Epithelial cell of prostate (primary cell): ENCODE results near the gene STMN3.
"Not testable (repeated sequence)": the region's sequence is repeated elsewhere in the genome, so short reads cannot be mapped to it uniquely, and the experiment has no call there.

Experiments
- DNase-seq: peaks from one replicate; pipeline ENCODE4 v3.0.0-alpha.2; 2011; ENCODE audit warnings: low read depth, low spot score
- H3K27ac ChIP-seq: fragments of 450-650 bp; 2 replicates; pipeline ENCODE4 v1.5.1; 2017; ENCODE audit warnings: mild to moderate bottlenecking

Gene STMN3

GRCh38 chr20:63680427-63680826, 27.2 kb upstream of the STMN3 start:
- H3K27ac ChIP-seq, result no peak overlapping the region
- no peak for DNase-seq

DNA sequence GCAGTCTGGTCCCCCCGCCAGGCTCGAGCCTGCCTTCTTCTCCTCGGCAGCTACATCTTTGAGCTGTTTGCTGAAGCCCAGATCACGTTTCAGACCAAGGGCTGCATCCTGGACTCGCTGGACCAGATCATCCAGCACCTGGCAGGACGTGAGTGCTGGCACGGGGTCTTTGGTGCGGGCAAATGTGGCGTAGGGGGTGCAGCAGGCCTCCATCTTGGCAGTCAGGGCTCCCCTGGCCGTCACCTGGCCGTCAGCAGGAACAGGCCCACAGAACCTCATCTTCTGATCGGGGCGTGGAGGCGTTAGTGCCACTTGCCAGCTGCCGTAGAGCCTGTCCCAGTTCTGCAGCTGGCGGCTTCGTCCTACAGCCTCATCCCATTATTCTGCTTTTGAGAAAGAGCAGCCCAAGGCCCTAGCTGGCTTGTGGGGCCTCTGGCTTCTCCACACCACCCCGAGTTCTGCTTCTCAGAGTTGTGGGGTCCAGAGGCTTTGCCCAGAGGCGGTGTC, 26.6 kb upstream of the STMN3 start:
- no peak overlapping the region for H3K27ac ChIP-seq

DNA sequence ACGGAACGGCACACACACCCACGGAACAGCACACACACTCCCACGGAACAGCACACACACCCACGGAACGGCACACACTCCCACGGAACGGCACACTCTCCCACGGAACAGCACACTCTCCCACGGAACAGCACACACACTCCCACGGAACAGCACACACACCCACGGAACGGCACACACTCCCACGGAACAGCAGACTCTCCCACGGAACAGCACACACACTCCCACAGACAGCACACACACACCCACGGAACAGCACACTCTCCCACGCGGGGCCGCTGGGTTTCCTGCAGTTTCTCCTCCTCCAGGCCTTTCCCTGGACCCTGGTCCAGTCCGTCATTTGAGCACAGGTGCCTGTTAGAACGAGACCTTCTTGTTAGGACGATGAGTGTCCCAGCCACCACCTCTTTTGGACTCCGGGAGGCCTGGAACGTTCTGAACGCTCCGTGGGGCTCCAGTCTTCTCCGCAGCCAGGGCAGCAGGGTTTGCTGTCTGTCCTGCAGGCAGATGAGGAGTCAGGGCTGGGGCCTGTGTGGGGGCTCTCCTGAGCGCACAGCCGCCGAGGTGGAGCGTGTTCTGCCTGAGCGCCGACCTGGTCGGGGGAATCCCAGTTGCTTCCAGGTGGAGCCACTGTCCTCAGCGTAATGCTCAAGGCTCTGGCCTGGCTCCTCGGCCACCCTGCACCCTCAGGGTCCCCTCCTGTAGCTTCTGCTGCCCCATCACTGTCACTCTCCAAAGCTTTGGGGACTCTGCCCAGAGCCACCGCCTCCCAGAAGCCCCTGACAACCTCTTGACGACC, 25.6 kb upstream of the STMN3 start:
- DNase-seq, result no peak
- no peak overlapping the region for H3K27ac ChIP-seq

More for the DNA sequence above, 26.6 kb upstream of the STMN3 start:
- no peak for DNase-seq

DNA sequence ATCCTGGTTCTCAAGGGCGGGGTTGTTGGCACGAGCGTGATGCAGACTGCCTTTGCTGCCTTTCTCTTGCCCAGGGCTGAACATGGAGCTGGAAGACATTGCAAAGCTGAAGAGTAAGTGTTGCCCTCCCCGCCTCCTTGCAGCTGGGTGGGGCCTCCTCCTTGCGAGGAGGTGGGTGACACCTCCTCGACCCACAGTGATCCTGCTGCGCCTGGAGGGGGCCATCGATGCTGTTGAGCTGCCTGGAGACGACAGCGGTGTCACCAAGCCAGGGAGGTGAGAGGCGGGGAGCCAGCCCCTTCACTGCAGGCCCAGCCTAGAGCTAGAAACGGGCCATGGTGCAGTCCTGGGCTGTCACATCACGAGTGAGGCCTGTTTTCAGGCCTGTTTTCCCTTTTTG, 24.8 kb upstream of the STMN3 start:
- DNase-seq, result no peak
- H3K27ac ChIP-seq, result no peak overlapping the region

GRCh38 chr20:63675681-63676368, 22.6 kb upstream of the STMN3 start:
- no peak overlapping the region for H3K27ac ChIP-seq
- DNase-seq, result no peak

DNA sequence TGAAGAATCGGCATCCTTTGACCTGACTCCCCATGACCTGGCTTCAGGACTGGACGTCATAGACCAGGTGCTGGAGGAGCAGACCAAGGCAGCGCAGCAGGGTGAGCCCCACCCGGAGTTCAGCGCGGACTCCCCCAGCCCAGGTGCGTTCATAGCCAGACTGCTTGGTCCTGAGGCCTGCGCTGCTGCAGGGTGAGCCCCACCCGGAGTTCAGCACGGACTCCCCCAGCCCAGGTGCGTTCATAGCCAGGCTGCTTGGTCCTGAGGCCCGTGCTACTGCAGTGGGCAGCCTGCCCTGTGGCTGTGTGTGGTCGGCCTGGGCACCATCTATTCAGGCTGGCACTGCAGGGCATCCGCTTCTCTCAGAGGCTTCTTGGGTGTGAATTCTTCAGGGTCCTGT, 20.7 kb upstream of the STMN3 start:
- DNase-seq, result no peak
- H3K27ac ChIP-seq, result no peak overlapping the region

DNA sequence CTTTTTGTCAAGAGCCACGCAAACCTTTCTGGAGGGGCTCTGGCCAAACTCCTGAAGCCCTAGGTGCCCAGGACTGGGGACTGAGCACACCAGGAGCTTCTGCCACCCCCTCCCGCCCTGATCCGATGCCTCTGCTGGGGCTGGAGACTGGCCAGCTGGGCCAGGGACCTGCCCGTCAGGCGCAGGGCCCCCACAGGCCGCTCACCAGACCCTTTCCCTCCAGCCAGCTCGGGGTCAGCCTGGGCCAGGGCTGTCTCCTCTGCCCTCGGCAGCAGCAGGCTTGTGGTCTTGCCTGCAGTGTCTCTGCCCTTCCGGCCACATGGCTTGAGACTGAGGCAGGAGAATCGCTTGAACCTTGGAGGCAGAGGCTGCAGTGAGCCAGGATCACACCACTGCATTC, 19.4 kb upstream of the STMN3 start:
- H3K27ac ChIP-seq, result no peak overlapping the region
- DNase-seq, result no peak

- not testable (repeated sequence) for DNase-seq, H3K27ac ChIP-seq
Measured at GRCh38 chr20:63671695-63672094, 18.5 kb upstream of the STMN3 start.

DNA sequence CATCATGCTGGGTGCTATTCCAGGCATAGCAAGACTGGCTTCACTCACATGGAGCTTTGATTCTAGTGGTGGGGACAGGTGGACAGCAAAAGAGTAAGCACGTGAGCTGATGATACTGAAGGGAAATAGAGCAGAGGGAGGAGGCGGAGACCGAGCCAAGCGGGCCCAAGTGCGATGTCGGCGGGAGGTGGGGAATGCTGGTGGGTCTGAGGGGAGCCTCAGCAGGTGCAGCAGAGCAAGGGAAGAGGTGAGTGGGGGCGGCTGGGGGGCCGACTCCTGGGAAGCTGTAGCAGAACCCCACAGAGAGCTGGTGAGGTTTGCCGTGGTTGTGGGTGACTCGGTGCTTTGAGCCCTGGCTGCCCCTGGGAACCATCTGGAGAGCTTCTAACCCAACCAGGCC, 15.1 kb upstream of the STMN3 start:
- no peak overlapping the region for H3K27ac ChIP-seq
- no peak for DNase-seq

GRCh38 chr20:63667858-63668257, 14.6 kb upstream of the STMN3 start:
- no peak for DNase-seq
- H3K27ac ChIP-seq, result no peak overlapping the region

DNA sequence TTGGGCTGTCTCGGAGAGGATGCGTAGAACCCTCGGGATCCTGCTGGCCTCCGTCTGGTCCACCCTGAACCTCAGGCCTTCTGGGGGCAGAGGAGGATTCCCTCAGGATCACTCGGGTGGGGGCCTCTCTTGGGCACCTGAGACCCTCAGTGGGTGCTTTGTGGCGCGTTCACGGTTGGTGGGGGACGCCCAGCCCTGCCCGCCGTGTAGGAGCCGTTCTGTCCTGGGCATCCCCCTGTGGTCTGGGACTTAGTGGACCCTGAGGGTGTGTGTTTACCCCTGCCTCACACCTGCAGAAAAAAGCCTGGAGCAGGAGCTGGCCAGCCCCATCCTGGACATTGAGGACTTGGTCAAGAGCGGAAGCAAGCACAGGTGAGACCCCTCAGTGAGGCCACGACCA, 12.5 kb upstream of the STMN3 start:
- no peak for DNase-seq
- H3K27ac ChIP-seq, result no peak overlapping the region

DNA sequence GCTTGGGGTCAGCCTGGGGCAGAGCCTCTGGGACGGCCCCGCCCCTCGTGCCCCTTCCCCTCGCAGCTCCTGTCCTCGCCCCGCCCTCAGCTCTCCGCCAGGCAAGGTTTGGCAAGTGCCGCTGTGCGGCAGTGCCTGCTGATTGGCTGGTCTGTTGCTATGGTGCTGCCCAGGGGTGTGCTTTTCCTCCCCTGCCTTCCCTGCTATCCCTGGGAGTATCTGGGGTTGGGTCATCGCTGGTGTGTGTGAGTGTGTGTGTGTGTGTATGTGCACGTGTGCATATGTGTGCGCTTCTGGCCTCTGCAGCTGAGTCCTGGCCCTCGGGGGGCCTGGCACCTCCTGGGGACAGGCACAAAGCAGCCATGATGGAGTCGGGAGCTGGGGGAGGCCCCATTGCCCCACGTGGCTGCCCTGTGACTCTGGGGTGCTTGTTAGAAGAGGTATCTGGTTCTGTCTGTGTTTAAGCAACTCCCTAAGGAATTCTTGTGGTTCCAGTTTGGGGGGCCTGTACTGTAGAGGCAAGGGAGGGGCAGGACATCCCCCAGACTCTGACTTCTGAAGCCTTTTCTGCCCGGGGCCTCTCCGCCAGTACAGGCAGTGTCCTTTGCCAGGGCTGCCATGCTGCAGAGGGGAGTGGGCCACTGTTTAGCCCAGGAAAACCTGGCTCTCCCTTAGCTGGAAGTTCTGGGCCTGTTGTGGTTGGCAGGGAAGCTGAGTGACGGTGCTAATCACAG, 11.8 kb upstream of the STMN3 start:
- DNase-seq, result no peak
- no peak overlapping the region for H3K27ac ChIP-seq

DNA sequence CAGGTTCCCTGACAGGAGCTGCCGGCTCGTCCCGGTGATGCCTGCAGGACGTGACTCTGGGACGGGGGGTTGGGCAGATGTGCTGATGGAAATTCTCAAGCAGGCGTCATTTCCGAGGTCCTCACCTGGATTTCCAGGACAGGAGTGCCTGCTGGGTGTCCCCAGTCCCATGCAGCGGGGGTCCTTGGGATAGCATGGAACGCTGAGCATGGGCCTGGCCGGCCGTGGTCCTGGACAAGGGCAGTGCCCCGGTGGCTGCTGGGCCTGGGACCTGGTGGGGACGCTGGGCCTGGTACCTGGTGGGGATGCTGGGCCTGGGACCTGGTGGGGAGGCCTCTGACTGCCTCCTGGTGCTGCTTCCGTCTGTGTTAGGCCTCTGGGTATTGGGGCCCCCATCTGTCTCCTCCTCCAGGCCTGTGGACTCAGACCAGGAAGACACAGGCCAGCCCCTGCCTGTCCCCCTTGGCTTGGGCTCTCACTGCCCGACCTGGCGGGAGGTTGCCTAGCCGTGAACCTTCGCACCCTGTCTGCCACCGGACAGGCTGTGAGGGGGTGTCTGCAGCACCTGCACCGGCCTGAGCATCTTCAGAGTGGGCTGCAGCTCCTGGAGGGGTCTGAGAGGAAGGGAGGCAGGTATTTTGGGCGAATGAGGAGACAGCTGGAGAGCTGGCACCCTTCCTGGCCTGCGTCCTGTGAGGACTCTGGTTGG, 11.1 kb upstream of the STMN3 start:
- DNase-seq, result no peak
- no peak overlapping the region for H3K27ac ChIP-seq

DNA sequence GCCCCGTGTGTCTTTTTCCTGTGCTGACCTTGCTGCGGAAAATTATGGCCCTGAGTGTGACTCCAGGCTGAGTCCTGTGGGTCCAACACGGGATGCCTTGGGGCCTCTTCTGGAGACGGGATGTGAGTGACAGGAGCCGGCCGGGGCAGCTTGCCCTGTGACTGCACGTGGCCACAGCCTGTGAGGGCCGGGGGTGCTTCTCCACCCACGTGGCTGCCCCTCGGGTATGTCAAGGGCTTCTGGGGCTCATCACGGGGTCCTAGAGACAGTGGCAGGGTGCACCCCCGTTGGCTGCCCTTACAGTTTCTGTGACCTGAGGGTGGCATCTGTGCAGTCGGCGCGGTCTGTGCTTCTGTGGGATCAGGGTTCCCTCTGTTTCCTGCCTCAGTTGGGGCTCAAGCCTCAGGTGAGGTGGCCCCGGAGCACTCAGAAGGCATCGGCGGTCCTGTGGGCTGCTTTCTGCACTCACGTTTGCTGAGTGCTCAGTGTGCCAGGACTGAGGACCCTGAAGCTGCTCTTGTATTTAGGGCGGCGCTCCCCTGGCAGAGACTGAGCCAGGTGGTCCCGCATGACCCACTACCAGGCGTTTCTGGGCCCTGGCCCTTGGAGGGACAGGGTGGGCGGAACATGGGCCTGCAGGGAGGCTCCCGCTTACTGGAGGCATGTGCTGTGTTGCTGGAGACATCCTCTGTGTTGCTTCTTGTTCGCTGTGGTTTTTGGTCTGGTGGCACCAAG, 10.3 kb upstream of the STMN3 start:
- no peak overlapping the region for H3K27ac ChIP-seq
- no peak for DNase-seq

DNA sequence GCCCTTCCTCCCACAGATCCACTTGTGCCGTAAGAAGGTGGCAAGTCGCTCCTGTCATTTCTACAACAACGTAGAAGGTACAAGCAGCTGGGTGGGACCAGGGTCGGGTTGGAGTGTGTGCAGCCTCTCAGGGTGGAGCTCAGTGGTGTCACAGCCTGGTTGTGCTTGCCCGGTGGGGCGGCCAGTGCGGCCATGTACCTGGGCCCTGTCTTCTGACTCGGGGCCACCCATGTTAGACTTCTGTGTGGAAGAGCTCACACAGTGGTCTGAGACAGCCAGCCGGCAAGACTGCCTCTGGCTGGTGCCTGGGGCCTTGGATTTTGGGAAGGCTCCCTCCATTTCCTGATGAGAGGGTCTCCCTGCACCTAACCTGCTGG, 9.6 kb upstream of the STMN3 start:
- no peak overlapping the region for H3K27ac ChIP-seq
- DNase-seq, result no peak

DNA sequence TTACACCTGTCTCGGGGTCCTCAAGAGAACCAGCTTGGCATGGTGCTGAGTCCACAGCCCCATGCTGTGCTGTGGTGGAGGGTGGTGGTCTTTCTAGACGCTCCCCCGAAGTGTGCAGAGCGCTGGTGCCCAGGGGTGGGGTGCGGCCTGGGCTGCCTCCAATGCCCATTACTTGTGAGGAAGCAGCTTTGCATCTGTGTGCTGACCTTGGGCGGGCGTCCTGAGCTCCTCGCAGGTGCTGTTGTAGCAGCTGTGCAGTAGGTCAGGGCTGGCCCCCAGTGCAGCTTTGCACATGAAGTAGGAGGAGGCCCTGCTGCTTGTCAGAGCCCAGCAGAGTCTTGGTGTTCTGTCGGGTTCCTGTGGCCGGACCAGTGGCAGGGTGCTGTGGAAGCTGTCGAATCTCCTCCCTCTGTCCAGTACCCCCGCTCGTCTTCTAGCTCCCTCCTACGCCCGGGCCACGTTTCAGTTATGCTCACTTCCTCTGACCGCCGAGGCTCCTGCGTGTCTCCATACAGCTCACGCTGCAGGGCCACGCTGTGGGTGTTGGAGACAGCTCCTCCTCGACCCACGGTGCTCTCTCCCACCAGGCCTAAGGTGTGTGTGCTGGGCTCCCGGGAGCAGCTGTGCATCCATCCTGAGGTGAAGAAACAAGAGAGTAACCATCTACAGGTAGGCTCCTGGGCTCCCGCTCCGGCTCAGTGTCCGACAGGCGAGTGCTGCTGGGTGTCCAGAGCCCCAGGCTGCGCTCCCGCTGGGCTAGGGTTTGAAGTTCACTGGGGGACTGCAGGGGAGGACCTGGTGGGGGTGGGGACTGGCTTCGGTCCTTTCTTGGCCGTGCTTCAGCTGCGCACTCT, 9.0 kb upstream of the STMN3 start:
- DNase-seq, result no peak
- H3K27ac ChIP-seq, result no peak overlapping the region

DNA sequence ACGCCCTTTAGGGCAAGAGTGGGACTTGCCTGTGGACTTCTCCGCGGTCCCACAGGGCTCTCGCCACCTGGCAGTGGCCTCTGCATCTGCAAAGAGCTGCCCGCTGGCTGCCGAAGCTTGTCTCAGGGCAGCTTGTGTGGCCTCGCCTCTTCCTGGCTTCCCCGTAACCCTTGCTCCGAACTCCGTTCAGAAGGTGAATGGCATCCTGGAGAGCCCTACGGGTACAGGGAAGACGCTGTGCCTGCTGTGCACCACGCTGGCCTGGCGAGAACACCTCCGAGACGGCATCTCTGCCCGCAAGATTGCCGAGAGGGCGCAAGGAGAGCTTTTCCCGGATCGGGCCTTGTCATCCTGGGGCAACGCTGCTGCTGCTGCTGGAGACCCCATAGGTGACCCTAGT, 7.9 kb upstream of the STMN3 start:
- DNase-seq, result no peak
- H3K27ac ChIP-seq, result no peak overlapping the region

- no peak for DNase-seq
- H3K27ac ChIP-seq, result no peak overlapping the region
Measured at GRCh38 chr20:63660622-63661021, 7.4 kb upstream of the STMN3 start.

DNA sequence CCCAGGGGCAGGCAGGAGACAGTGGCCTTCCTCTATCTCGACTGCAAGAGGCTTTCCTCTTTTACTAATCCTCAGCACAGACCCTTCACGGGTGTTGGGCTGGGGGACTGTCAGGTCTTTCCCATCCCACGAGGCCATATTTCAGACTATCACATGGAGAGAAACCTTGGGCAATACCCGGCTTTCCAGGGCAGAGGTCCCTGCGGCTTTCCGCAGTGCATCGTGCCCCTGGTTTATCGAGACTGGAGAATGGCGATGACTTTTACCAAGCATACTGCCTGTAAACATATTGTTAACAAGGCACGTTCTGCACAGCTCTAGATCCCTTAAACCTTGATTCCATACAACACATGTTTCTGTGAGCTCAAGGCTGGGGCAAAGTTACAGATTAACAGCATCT, 7.0 kb upstream of the STMN3 start:
- DNase-seq, result not testable (repeated sequence)

More for the DNA sequence above, 7.0 kb upstream of the STMN3 start:
- H3K27ac ChIP-seq, result not testable (repeated sequence)
